Astrocyte of the cerebellum (primary cell): ENCODE results near the gene GLP1R.

Experiments
- DNase-seq: peaks from one replicate; pipeline ENCODE4 v3.0.0-alpha.2; 2011; ENCODE audit warnings: low read depth
- H3K4me3 ChIP-seq: 2 replicates; pipeline ENCODE4 v1.5.1; 2011; ENCODE audit warnings: mild to moderate bottlenecking, low read depth, low read length, moderate library complexity
- CTCF ChIP-seq: IDR thresholded peaks from 2 replicates; pipeline ENCODE4 v1.5.1; 2012; ENCODE audit warnings: low read length, low read depth, moderate library complexity, mild to moderate bottlenecking; ENCODE audit errors: missing control alignments
- in situ Hi-C: cut with HindIII; loops from 2 replicates; pipeline ENCODE4 v1.10.0; 2017; ENCODE audit warnings: low sequenced_read_pairs

GLP1R gene

GRCh38 chr6:39048481-39049399 lies at the start of gene GLP1R:
Gene GLP1R, plus strand, starts transcription at chr6:39048781. Its CDS starts 60 bp downstream, at chr6:39048841.
- no peak for TF ChIP-seq CTCF
- in situ Hi-C loops = no loop called here
- H3K4me3 ChIP-seq = no peak within 1 kb of the TSS
- no peak for DNase-seq

- in situ Hi-C loops = no loop called here
- no peak for TF ChIP-seq CTCF
- no peak overlapping the region for H3K4me3 ChIP-seq
- DNase-seq = no peak
Measured at GRCh38 chr6:39003072-39003471, 45.5 kb upstream of the GLP1R start.

- in situ Hi-C loops = no loop called here
Measured at GRCh38 chr6:39003492-39003891, 45.1 kb upstream of the GLP1R start.

GRCh38 chr6:39004801-39005200 lies 43.8 kb upstream of the GLP1R start:
- no peak for DNase-seq
- TF ChIP-seq CTCF = no peak
- in situ Hi-C loops = no loop called here
- no peak overlapping the region for H3K4me3 ChIP-seq

More at GRCh38 chr6:39003492-39003891, 45.1 kb upstream of the GLP1R start:
- H3K4me3 ChIP-seq = no peak overlapping the region
- TF ChIP-seq CTCF = no peak
- DNase-seq = no peak

- H3K4me3 ChIP-seq = no peak overlapping the region
- in situ Hi-C loops = no loop called here
- TF ChIP-seq CTCF = no peak
- no peak for DNase-seq
Measured at GRCh38 chr6:39005774-39006173, 42.8 kb upstream of the GLP1R start.

- DNase-seq = no peak
- in situ Hi-C loops = no loop called here
- no peak overlapping the region for H3K4me3 ChIP-seq
- TF ChIP-seq CTCF = no peak
Measured at GRCh38 chr6:39007575-39007974, 41.0 kb upstream of the GLP1R start.
